GM18861 (cell line): ENCODE measurements around the gene RCVRN.

Experiments
- ATAC-seq: cut with Tn5 transposase; IDR thresholded peaks from one replicate; pipeline ENCODE4 v1.9.1; 2021; ENCODE audit not compliant: unreplicated experiment

Gene RCVRN

GRCh38 chr17:9859781-9860180 lies 45.3 kb downstream of the RCVRN start:
- no peak for ATAC-seq

GRCh38 chr17:9855036-9855435 lies 50.0 kb downstream of the RCVRN start:
- ATAC-seq = no peak

GRCh38 chr17:9854255-9854654 lies 50.8 kb downstream of the RCVRN start:
- ATAC-seq = no peak

GRCh38 chr17:9850151-9850550 lies 54.9 kb downstream of the RCVRN start:
- no peak for ATAC-seq
